OCI-LY1 (cell line): ENCODE results near the gene EPO.

Experiments
- H2AFZ ChIP-seq: fragments of 200-600 bp; sonication (generic), shearing (Covaris generic); 2 replicates; pipeline ENCODE4 v1.6.0; 2014; ENCODE audit warnings: antibody characterized with exemption, mild to moderate bottlenecking, low read length
- H3F3A ChIP-seq: fragments of 200-600 bp; sonication (generic), shearing (Covaris generic); 2 replicates; pipeline ENCODE4 v1.6.0; 2014; ENCODE audit warnings: mild to moderate bottlenecking, antibody characterized with exemption, low read length, moderate library complexity; ENCODE audit not compliant: insufficient read depth
- H3K27ac ChIP-seq: fragments of 200-600 bp; sonication (generic); 2 replicates; pipeline ENCODE4 v1.5.1; 2014; ENCODE audit warnings: low read length, mixed run types, mild to moderate bottlenecking, low read depth; ENCODE audit not compliant: poor library complexity, severe bottlenecking
- H3K27me3 ChIP-seq: fragments of 200-600 bp; sonication (generic); 2 replicates; pipeline ENCODE4 v1.6.0; 2014; ENCODE audit warnings: antibody characterized with exemption, mild to moderate bottlenecking, low read length, moderate library complexity; ENCODE audit not compliant: insufficient read depth
- H3K36me3 ChIP-seq: fragments of 200-600 bp; sonication (generic); 2 replicates; pipeline ENCODE4 v1.6.1; 2014; ENCODE audit warnings: mild to moderate bottlenecking, antibody characterized with exemption, low read length, moderate library complexity, mixed read lengths; ENCODE audit not compliant: insufficient read depth
- H3K4me1 ChIP-seq: fragments of 200-600 bp; sonication (generic); 2 replicates; pipeline ENCODE4 v1.5.1; 2014; ENCODE audit warnings: mild to moderate bottlenecking, low read length, moderate library complexity; ENCODE audit not compliant: insufficient read depth, severe bottlenecking
- H3K4me2 ChIP-seq: fragments of 200-600 bp; sonication (generic), shearing (Covaris generic); 2 replicates; pipeline ENCODE4 v1.6.1; 2014; ENCODE audit warnings: low read length
- H3K4me3 ChIP-seq: fragments of 200-600 bp; sonication (generic); 2 replicates; pipeline ENCODE4 v1.5.1; 2014; ENCODE audit warnings: low read length, low read depth, mild to moderate bottlenecking, mixed read lengths; ENCODE audit not compliant: poor library complexity, severe bottlenecking
- H3K79me2 ChIP-seq: fragments of 200-600 bp; shearing (Covaris generic); 2 replicates; pipeline ENCODE4 v1.6.1; 2016; ENCODE audit warnings: mixed run types, low read length, mixed read lengths; ENCODE audit not compliant: insufficient read depth
- H3K9ac ChIP-seq: fragments of 200-600 bp; sonication (generic), shearing (Covaris generic); 2 replicates; pipeline ENCODE4 v1.6.1; 2014; ENCODE audit warnings: mild to moderate bottlenecking, low read length, mixed read lengths
- H3K9me2 ChIP-seq: fragments of 200-600 bp; sonication (generic), shearing (Covaris generic); 2 replicates; pipeline ENCODE4 v1.6.1; 2014; ENCODE audit warnings: low read depth, mild to moderate bottlenecking, low read length, mixed read lengths
- H3K9me3 ChIP-seq: fragments of 200-600 bp; shearing (Covaris generic); 2 replicates; pipeline ENCODE4 v1.6.1; 2014; ENCODE audit warnings: low read length, mixed read lengths
- H4K20me1 ChIP-seq: fragments of 200-600 bp; sonication (generic), shearing (Covaris generic); 2 replicates; pipeline ENCODE4 v1.6.0; 2016; ENCODE audit warnings: mild to moderate bottlenecking, low read length; ENCODE audit not compliant: insufficient read depth
- CTCF ChIP-seq: fragments of 200-600 bp; sonication (generic), shearing (Covaris generic); IDR thresholded peaks from 2 replicates; pipeline ENCODE4 v1.5.1; 2017; ENCODE audit warnings: mild to moderate bottlenecking, antibody characterized with exemption, low read length, moderate library complexity, mixed read lengths
- EZH2 ChIP-seq: fragments of 200-600 bp; sonication (generic), shearing (Covaris generic); IDR thresholded peaks from 2 replicates; pipeline ENCODE4 v1.8.0; 2017; ENCODE audit warnings: borderline replicate concordance, mixed run types, mild to moderate bottlenecking, antibody characterized with exemption, low read length, moderate library complexity, mixed read lengths

Gene EPO

GRCh38 chr7:100720279-100720670, at the start of gene EPO:
EPO (plus strand) TSS chr7:100720468; CDS start chr7:100720981, 513 bp downstream.
- Histone ChIP-seq H3F3A (no peaks in the 10 kb centered on the region), H3K4me1 (no peaks in the 10 kb centered on the region), H3K4me3 (no peak within 1 kb of the TSS), H3K4me2 (no peak within 1 kb of the TSS), H3K27ac (no peak within 1 kb of the TSS), H2AFZ (no peak within 1 kb of the TSS), H3K79me2 (no peaks in the 10 kb centered on the region), H3K9me3 (peaks cover 5% of the 10 kb centered on the region; the same call in 1 of the 2 replicates), H3K36me3 (no peaks in the 10 kb centered on the region), H3K9ac (no peak within 1 kb of the TSS), H3K27me3 (peaks cover 19% of the 10 kb centered on the region), H3K9me2 (no peaks in the 10 kb centered on the region), H4K20me1 (no peaks in the 10 kb centered on the region)
- TF ChIP-seq EZH2 = no peak
- TF ChIP-seq CTCF = no peak

- TF ChIP-seq CTCF = no peak
- TF ChIP-seq EZH2 = no peak
- Histone ChIP-seq H3K4me2 (no peak overlapping the region), H3K27me3 (no peaks in the 10 kb centered on the region), H3K27ac (no peak overlapping the region), H3K36me3 (peaks cover 4% of the 10 kb centered on the region), H3K9ac (no peak overlapping the region), H3K79me2 (peaks cover 6% of the 10 kb centered on the region), H3K4me3 (no peak overlapping the region), H2AFZ (no peak overlapping the region), H4K20me1 (no peaks in the 10 kb centered on the region), H3K9me2 (no peaks in the 10 kb centered on the region), H3K9me3 (no peaks in the 10 kb centered on the region), H3F3A (no peaks in the 10 kb centered on the region), H3K4me1 (peaks cover 11% of the 10 kb centered on the region)
These were observed 48.6 kb upstream of the EPO start for GRCh38 chr7:100671353-100672327.

- H4K20me1 ChIP-seq = no peaks in the 10 kb centered on the region
- H3K4me3 ChIP-seq = peak within 1 kb of the TSS; percentile 76
- H3K79me2 ChIP-seq = peaks cover 6% of the 10 kb centered on the region
- peak within 1 kb of the TSS; percentile 74 for H3K27ac ChIP-seq
- no peaks in the 10 kb centered on the region for H3K9me2 ChIP-seq
- TF ChIP-seq EZH2 (no peak), CTCF (no peak)
- H2AFZ ChIP-seq = no peak within 1 kb of the TSS
- no peaks in the 10 kb centered on the region for H3F3A ChIP-seq
- H3K4me2 ChIP-seq = peak within 1 kb of the TSS; percentile 80
- H3K4me1 ChIP-seq = peaks cover 11% of the 10 kb centered on the region
- peak within 1 kb of the TSS; percentile 94 for H3K9ac ChIP-seq
- H3K36me3 ChIP-seq = peaks cover 22% of the 10 kb centered on the region
- H3K27me3 ChIP-seq = no peaks in the 10 kb centered on the region
- H3K9me3 ChIP-seq = no peaks in the 10 kb centered on the region
These were observed 46.8 kb upstream of the EPO start, which contains the start of gene GNB2 for GRCh38 chr7:100673302-100673941. GNB2 (plus strand) TSS chr7:100673740; CDS start chr7:100676266, 2,526 bp downstream.
